ENCODE results near the gene BICRA. TPM values are rescaled to one million over a fixed set of nuclear protein-coding genes. Genes with fewer than 3 reads are reported as not detected.
A peak's percentile ranks its signal among the peaks of the same experiment; 100 is the strongest.

The BICRA gene
- total RNA-seq, 1 experiment from 2014 or later: 14.4 TPM

GRCh38 chr19:47600246-47601179 lies 8.4 kb upstream of the BICRA start:
- H3K4me3 ChIP-seq: peak overlapping the region; percentile 80
- no peaks in the 10 kb centered on the region for H3K27me3 ChIP-seq (ENCODE audit: insufficient read depth, low read depth)
- H3K79me2 ChIP-seq (ENCODE audit: low read depth): no peaks in the 10 kb centered on the region; the same call in 1 of the 2 replicates
- POLR2A ChIA-PET (ENCODE audit: unreplicated experiment): interaction anchor here (0.5 to 1.3 kb wide), 7 partner anchors 39 to 1346 kb away, joined by 3 to 14 read pairs (median 4); no protein-coding TSS in a partner anchor
- peak; percentile 99 for DNase-seq
- BruUV-seq (replicated peaks): TSS peak; percentile 86
- CTCF ChIA-PET: interaction anchor here (0.6 to 1.7 kb wide), 4 partner anchors 85 to 677 kb away, joined by 3 to 6 read pairs (median 4); partner anchors contain the start of genes KPTN and NAPA
- no peaks in the 10 kb centered on the region for H3K9me3 ChIP-seq (ENCODE audit: insufficient read depth, low read depth)
- intact Hi-C loops (cut with micrococcal nuclease; ENCODE audit: unreplicated experiment): loop anchor here (1.0 to 10.0 kb wide), 7 partner anchors 8 to 372 kb away; partner anchors contain the start of genes INAFM1 and NAPA
- H2AFZ ChIP-seq: peak overlapping the region; percentile 94
- no peak for TF ChIP-seq CTCF (conservative IDR thresholded peaks at IDR 0.05)
- no peak for TF ChIP-seq EZH2 (IDR thresholded peaks at IDR 0.05; ENCODE audit: low read depth)
- peak overlapping the region; percentile 77 for H3K4me2 ChIP-seq
- no peaks in the 10 kb centered on the region for H3K9me2 ChIP-seq (ENCODE audit: insufficient read depth)
- peak overlapping the region; percentile 87 for H3K27ac ChIP-seq
- H3K4me1 ChIP-seq (replicated peaks; ENCODE audit: insufficient read depth): peaks cover 29% of the 10 kb centered on the region
- no peaks in the 10 kb centered on the region for H3K36me3 ChIP-seq (ENCODE audit: low read depth)
- H3F3A ChIP-seq (ENCODE audit: insufficient read depth, low read depth): peaks cover 44% of the 10 kb centered on the region
- H4K20me1 ChIP-seq (ENCODE audit: insufficient read depth): no peaks in the 10 kb centered on the region

GRCh38 chr19:47601180-47601904 lies 7.6 kb upstream of the BICRA start:
- Histone ChIP-seq H4K20me1 (ENCODE audit: insufficient read depth) (no peaks in the 10 kb centered on the region), H3K36me3 (ENCODE audit: low read depth) (no peaks in the 10 kb centered on the region), H3F3A (ENCODE audit: insufficient read depth, low read depth) (peaks cover 46% of the 10 kb centered on the region), H3K9me2 (ENCODE audit: insufficient read depth) (no peaks in the 10 kb centered on the region), H3K79me2 (ENCODE audit: low read depth) (no peaks in the 10 kb centered on the region; the same call in 1 of the 2 replicates), H3K27ac (peak overlapping the region; percentile 86), H3K4me3 (peak overlapping the region; percentile 67), H2AFZ (peak overlapping the region; percentile 94), H3K27me3 (ENCODE audit: insufficient read depth, low read depth) (no peaks in the 10 kb centered on the region), H3K4me1 (replicated peaks; ENCODE audit: insufficient read depth) (peaks cover 29% of the 10 kb centered on the region), H3K9me3 (ENCODE audit: insufficient read depth, low read depth) (no peaks in the 10 kb centered on the region), H3K4me2 (peak overlapping the region; percentile 75)
- peak; percentile 76 to 98 for DNase-seq
- TF ChIP-seq EZH2 (IDR thresholded peaks at IDR 0.05; ENCODE audit: low read depth): no peak
- no peak for TF ChIP-seq CTCF (conservative IDR thresholded peaks at IDR 0.05)
- ChIA-PET CTCF (interaction anchor here (0.6 to 1.7 kb wide), 2 partner anchors 86 to 164 kb away, joined by 3 to 6 read pairs; partner anchors contain the start of gene NAPA), POLR2A (ENCODE audit: unreplicated experiment) (interaction anchor here (0.5 kb wide), 2 partner anchors 78 to 227 kb away, joined by 4 to 39 read pairs; no protein-coding TSS in a partner anchor)
- intact Hi-C loops (cut with micrococcal nuclease; ENCODE audit: unreplicated experiment): loop anchor here (2.0 to 10.0 kb wide), 5 partner anchors 21 to 373 kb away; partner anchors contain the start of gene INAFM1
- TSS peak; percentile 20 for BruUV-seq (replicated peaks)
